ENCODE measurements around the gene LRP1-AS.

GRCh38 chr12:57195186-57195585 is 47.8 kb upstream of the LRP1-AS start:
- TF ChIP-seq CTCF (IDR thresholded peaks at IDR 0.05) = no peak
- TF ChIP-seq POLR2A (IDR thresholded peaks at IDR 0.05) = no peak
